Mononuclear cell (primary cell): ENCODE results near the gene GALNT9. TPM values are rescaled to one million over a fixed set of nuclear protein-coding genes. Genes with fewer than 3 reads are reported as not detected.
"Not testable (repeated sequence)": the region's sequence is repeated elsewhere in the genome, so short reads cannot be mapped to it uniquely, and the experiment has no call there.

ENCODE experiments used
- H3K27me3 ChIP-seq: 2 replicates; pipeline ENCODE4 v1.6.0; 2011; ENCODE audit warnings: low read length, control low read depth; ENCODE audit not compliant: insufficient read depth
- H3K4me1 ChIP-seq: 2 replicates; pipeline ENCODE4 v1.5.1; 2011; ENCODE audit warnings: mild to moderate bottlenecking, low read length, control low read depth; ENCODE audit not compliant: insufficient read depth
- H3K4me3 ChIP-seq: 2 replicates; pipeline ENCODE4 v1.5.1; 2011; ENCODE audit warnings: mild to moderate bottlenecking, low read length, moderate library complexity
- H3K9me3 ChIP-seq: 2 replicates; pipeline ENCODE4 v1.5.1; 2011; ENCODE audit warnings: low read depth, mild to moderate bottlenecking, control low read depth, low read length
- total RNA-seq: library from RNA; depleted of rRNA; stranded (reverse); fragments of >200 nt; gene quantifications from one replicate; pipeline ENCODE4 v1.2.3, GENCODE V29; 2012

The GALNT9 gene
- total RNA-seq, 1 donor, result 0.63 TPM

DNA sequence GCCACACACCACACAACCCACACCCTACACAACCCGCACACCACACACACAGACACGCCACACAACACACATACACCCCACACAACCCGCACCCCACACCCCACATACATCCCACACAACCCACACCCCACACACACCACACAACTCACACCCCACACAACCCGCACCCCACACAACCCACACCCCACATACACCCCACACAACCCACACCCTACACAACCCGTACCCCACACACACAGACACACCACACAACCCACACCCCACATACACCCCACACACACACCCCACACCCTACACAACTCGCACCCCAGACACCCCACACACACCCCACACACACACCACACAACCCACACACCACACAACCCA, 106.6 kb downstream of the GALNT9 start:
- H3K4me1 ChIP-seq, result peaks cover 9% of the 10 kb centered on the region
- no peak overlapping the region for H3K4me3 ChIP-seq
- no peaks in the 10 kb centered on the region for H3K27me3 ChIP-seq
- H3K9me3 ChIP-seq, result no peaks in the 10 kb centered on the region

GRCh38 chr12:132222096-132222807, 107.1 kb downstream of the GALNT9 start:
- Histone ChIP-seq H3K9me3 (no peaks in the 10 kb centered on the region), H3K4me3 (no peak overlapping the region), H3K27me3 (no peaks in the 10 kb centered on the region), H3K4me1 (peaks cover 9% of the 10 kb centered on the region)

DNA sequence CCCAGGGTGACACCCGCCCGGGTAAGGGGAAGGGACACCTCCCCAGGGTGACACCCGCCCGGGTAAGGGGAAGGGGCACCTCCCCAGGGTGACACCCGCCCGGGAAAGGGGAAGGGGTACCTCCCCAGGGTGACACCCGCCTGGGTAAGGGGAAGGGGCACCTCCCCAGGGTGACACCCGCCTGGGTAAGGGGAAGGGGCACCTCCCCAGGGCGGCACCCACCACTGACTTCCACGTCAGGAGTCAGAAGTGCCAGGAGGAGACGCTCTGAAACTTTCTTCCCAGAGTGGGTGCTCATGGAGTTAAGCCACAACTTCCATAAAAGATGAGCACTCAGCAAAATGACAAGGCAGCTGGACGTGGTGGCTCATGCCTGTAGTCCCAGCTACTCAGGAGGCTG, 109.6 kb downstream of the GALNT9 start:
- not testable (repeated sequence) for H3K4me1 ChIP-seq, H3K9me3 ChIP-seq, H3K4me3 ChIP-seq, H3K27me3 ChIP-seq

DNA sequence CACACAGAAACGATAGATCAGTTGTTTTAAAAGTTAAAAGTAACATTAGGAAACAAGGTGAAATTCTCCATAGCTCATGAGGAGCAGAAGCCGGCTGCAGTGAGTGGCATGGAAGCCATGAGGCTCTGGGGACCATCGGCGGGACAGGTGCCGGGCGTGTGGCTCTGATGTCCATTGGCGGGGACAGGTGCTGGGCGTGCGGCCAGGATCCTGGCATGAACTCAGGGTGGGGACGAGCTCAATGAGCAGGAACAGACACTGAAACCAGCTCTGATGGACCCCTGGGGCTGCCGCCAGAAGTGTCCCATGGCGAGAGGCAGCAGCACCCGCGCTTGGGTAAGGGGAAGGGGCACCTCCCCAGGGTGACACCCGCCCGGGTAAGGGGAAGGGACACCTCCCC, 110.1 kb downstream of the GALNT9 start:
- peaks cover 9% of the 10 kb centered on the region for H3K4me1 ChIP-seq
- no peaks in the 10 kb centered on the region for H3K27me3 ChIP-seq
- no peak overlapping the region for H3K4me3 ChIP-seq
- H3K9me3 ChIP-seq, result no peaks in the 10 kb centered on the region

DNA sequence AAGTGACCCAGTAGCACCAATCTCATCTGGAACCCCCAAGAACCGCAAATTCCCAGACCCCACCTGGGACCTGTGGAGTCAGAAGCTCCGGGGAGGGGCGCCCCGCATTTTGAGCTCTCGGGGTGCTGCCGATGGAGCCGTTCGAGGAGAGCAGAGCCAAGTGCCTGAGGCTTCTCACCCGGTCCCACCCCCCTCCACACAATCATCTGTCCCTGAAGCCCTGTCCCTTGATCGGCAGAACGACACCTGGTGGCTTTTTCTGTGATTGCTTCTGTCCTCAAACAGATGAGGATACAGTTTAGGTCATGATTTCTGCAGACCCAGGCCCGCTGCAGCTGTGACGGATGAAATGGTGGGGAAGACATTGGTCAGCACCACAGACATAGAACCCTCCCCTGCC, 110.5 kb downstream of the GALNT9 start:
- no peaks in the 10 kb centered on the region for H3K9me3 ChIP-seq
- H3K4me3 ChIP-seq, result no peak overlapping the region
- peaks cover 9% of the 10 kb centered on the region for H3K4me1 ChIP-seq
- no peaks in the 10 kb centered on the region for H3K27me3 ChIP-seq

GRCh38 chr12:132218527-132218875, 110.9 kb downstream of the GALNT9 start:
- no peaks in the 10 kb centered on the region for H3K27me3 ChIP-seq
- no peaks in the 10 kb centered on the region for H3K9me3 ChIP-seq
- peaks cover 9% of the 10 kb centered on the region for H3K4me1 ChIP-seq
- no peak overlapping the region for H3K4me3 ChIP-seq

DNA sequence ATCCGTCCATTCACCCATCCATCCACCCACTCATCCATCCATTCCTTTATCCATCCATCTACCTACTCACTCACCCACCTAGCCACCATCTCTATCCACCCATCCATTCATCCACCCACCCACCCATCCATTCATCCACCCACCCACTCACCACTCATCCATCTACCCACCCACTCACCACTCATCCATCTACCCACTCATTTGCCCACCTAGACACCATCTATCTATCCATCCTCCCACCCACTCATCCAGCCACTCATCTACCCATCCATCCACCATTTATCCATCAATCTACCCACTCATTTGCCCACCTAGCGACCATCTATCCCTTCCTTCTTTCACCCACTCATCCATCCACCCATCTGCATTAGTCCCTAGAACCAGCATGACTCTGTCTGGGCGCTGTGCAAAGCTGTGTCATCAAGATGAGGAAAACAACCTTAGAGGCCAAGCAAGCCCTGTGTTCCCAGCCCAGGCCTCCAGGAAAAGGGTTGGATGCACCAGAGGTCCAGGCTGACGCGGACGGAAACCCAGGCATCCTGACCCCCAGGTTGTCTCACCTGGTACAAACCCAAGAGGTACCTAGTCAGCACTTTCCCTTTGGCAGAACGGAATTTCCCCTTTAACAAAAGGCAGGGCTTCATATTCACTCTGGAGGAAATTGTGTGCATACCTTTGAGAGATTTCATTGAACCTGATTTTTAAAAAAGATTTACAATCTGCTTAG, 111.4 kb downstream of the GALNT9 start:
- Histone ChIP-seq H3K4me3 (no peak overlapping the region), H3K4me1 (peaks cover 9% of the 10 kb centered on the region), H3K9me3 (no peaks in the 10 kb centered on the region), H3K27me3 (no peaks in the 10 kb centered on the region)

GRCh38 chr12:132217371-132217770, 112.0 kb downstream of the GALNT9 start:
- H3K4me3 ChIP-seq, result no peak overlapping the region
- no peaks in the 10 kb centered on the region for H3K27me3 ChIP-seq

DNA sequence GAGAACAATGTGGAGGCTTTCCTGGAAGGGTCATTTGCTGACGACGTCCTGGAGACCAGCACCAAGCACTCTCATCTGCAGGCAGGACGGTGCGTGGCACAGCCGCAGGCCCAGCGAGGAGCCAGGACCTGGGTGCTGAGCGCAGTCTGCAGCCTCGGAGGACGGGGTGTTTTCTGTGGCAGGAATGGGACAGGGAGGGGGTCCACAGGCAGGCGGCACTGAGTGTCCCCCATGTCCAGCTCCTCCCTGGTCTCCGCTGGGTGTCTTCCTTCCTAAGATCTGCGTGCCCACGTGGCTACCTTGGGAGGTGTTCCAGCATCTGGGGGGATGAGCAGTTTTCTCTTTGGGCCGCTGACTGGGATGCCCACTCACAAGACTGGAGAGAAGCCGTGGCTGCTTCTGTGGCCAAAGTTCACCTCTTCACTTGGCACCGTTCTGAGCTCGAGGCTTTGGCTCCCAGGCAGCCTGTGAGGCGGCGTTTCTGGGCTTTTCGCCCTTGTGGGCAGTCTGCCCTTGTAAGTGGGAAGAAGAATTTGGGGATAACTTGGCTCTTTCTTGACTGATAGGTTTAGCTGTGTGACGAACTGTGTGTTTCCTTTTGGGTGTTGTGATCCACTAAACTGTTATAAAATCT, 112.9 kb downstream of the GALNT9 start:
- Histone ChIP-seq H3K4me3 (no peak overlapping the region), H3K4me1 (no peaks in the 10 kb centered on the region), H3K9me3 (no peaks in the 10 kb centered on the region), H3K27me3 (no peaks in the 10 kb centered on the region)

More at GRCh38 chr12:132217371-132217770, 112.0 kb downstream of the GALNT9 start:
- Histone ChIP-seq H3K9me3 (no peaks in the 10 kb centered on the region), H3K4me1 (peaks cover 4% of the 10 kb centered on the region)

DNA sequence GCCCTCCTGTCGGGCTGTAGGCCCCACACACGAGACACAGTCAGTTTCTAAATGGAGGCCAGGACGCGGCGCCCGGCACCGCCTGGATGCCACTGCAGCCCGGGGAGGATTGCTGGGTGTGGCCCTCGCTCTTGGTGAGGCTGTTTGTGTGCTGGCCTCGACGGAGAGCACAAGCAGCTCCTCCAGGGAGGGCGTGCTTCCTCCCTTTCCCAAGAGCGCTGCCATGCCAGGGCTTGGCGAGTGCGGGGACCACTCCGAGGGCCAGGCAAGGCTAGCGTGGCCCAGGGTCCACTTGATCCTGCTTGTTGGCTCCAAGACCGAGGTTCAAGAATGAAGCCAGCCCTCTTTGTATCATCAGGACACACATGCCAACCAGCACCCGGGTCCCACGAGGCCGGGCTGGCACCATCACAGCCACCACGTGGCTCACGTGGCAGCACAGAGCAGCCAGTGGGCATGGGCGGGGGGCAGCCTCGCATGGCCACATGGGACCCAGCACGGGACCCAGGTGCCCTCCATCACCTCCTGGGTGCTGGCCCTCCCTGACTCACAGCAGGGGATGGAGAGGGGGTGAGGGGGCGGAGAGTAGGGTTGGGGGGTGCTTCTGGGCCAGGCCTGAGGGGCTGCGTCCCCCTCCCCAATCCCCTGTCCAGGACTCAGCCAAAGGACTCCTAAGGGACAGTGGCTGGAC, 113.9 kb downstream of the GALNT9 start:
- H3K4me3 ChIP-seq, result no peak overlapping the region
- no peaks in the 10 kb centered on the region for H3K9me3 ChIP-seq
- no peaks in the 10 kb centered on the region for H3K27me3 ChIP-seq
- no peaks in the 10 kb centered on the region for H3K4me1 ChIP-seq

DNA sequence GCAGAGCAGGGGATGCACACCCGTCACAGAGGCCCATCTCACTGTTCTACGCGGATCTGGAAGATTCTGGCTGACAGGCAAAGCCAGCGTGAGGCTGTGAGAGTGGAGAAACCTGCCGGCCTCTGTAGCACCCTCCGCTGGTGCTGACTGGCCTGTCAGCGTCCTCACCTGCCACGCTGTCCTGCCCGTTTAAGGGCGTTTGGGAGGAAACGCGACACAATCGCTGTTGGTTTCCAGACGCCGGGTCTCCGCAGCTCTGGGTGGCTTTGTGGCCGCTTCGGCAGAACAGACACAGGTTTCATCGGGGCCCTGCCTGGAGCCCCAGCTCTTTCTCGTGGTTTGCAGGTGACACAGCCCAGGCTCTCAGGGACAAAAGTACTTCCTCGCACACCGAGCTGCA, 114.5 kb downstream of the GALNT9 start:
- H3K27me3 ChIP-seq, result no peaks in the 10 kb centered on the region
- no peaks in the 10 kb centered on the region for H3K4me1 ChIP-seq
- H3K9me3 ChIP-seq, result no peaks in the 10 kb centered on the region
- H3K4me3 ChIP-seq, result no peak overlapping the region

GRCh38 chr12:132214161-132214476, 115.3 kb downstream of the GALNT9 start:
- H3K4me1 ChIP-seq, result no peaks in the 10 kb centered on the region
- H3K9me3 ChIP-seq, result no peaks in the 10 kb centered on the region
- no peak overlapping the region for H3K4me3 ChIP-seq
- no peaks in the 10 kb centered on the region for H3K27me3 ChIP-seq

DNA sequence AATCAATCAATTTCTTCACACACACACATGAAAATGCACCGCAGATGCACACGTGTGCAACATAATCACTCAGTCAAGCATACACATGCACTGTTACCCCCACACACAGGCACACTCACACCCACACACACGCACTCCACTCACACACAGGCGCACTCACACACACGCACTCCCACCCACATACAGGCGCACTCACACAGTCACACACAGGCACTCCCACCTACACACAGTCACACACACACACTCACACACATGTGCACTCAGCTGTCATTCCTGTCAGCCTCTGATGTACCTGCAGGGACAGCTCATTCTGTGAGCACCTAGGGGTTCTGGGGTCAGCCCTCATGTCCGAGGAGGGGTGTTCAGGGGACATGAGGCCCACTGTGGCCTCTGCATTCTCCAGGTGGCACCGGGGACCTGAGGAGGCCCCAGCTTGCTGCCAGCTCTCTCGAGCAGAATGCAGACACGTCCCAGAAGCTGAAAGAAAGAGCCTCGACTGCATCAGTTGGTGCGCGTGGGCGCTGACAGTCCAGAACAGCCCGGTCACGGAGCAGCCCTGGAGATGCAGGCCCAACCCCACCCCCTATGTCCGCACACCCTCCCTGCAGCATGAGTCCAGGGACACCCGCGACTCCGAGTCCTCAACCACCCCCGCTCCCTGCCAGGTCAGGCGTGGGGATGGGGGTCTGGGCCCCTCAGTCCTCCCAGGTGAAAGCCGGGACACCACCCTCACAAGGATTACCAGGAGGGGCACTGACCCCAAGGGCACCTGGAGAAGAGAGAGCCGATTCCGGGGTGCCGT, 115.8 kb downstream of the GALNT9 start:
- no peak overlapping the region for H3K4me3 ChIP-seq
- H3K27me3 ChIP-seq, result no peaks in the 10 kb centered on the region
- H3K4me1 ChIP-seq, result no peaks in the 10 kb centered on the region
- no peaks in the 10 kb centered on the region for H3K9me3 ChIP-seq

DNA sequence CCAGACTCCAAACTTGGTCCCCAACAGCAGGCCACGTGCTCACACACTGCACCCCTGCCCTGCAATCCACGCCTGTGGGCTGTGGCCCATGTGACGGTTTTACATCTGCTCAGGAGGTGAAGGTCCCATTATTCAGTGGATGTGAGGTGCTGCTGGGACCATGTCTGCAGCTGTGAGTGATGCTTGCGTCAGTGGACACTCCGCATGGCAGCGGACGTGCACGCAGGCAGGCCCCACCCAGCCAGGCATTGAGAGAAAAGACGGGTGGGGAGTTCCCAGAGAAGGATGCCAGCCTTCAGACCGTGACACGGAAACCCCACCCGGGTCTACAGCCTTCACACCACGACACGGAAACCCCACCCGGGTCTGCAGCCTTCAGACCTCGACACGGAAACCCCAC, 117.6 kb downstream of the GALNT9 start:
- Histone ChIP-seq H3K9me3 (no peaks in the 10 kb centered on the region), H3K4me1 (no peaks in the 10 kb centered on the region), H3K27me3 (no peaks in the 10 kb centered on the region), H3K4me3 (no peak overlapping the region)

- Histone ChIP-seq H3K4me3 (no peak overlapping the region), H3K27me3 (no peaks in the 10 kb centered on the region), H3K9me3 (no peaks in the 10 kb centered on the region), H3K4me1 (no peaks in the 10 kb centered on the region)
Observed at GRCh38 chr12:132211326-132211725, 118.1 kb downstream of the GALNT9 start.
